ENCODE results near the gene H2BK1.
A peak's percentile ranks its signal among the peaks of the same experiment; 100 is the strongest.

The H2BK1 gene

GRCh38 chr7:151240536-151240935, 30.2 kb upstream of the H2BK1 start:
- H3K27ac ChIP-seq, result peak overlapping the region; percentile 29; the same call in 1 of the 2 replicates
- no peak for TF ChIP-seq CTCF (conservative IDR thresholded peaks at IDR 0.05)
- TF ChIP-seq ZFX (IDR thresholded peaks at IDR 0.05), result no peak

GRCh38 chr7:151239837-151240459, 29.7 kb upstream of the H2BK1 start:
- peak overlapping the region; percentile 29; the same call in 1 of the 2 replicates for H3K27ac ChIP-seq
- no peak for TF ChIP-seq CTCF (conservative IDR thresholded peaks at IDR 0.05)
- TF ChIP-seq ZFX (IDR thresholded peaks at IDR 0.05), result no peak

- no peak for TF ChIP-seq CTCF (conservative IDR thresholded peaks at IDR 0.05)
- TF ChIP-seq ZFX (IDR thresholded peaks at IDR 0.05), result no peak
- H3K27ac ChIP-seq, result no peak overlapping the region
Measured at GRCh38 chr7:151238924-151239836, 28.9 kb upstream of the H2BK1 start.

- no peak overlapping the region for H3K27ac ChIP-seq
- TF ChIP-seq CTCF (conservative IDR thresholded peaks at IDR 0.05) (no peak), ZFX (IDR thresholded peaks at IDR 0.05) (no peak)
Measured at GRCh38 chr7:151238190-151238810, 28.0 kb upstream of the H2BK1 start.

GRCh38 chr7:151237244-151238189, 27.2 kb upstream of the H2BK1 start:
- TF ChIP-seq CTCF (conservative IDR thresholded peaks at IDR 0.05) (no peak), ZFX (IDR thresholded peaks at IDR 0.05) (no peak)

GRCh38 chr7:151236406-151236805, 26.1 kb upstream of the H2BK1 start:
- no peak overlapping the region for H3K27ac ChIP-seq
- no peak for TF ChIP-seq ZFX (IDR thresholded peaks at IDR 0.05)

More at GRCh38 chr7:151237244-151238189, 27.2 kb upstream of the H2BK1 start:
- no peak overlapping the region for H3K27ac ChIP-seq
